ENCODE results near the gene FKTN. TPM values are rescaled to one million over a fixed set of nuclear protein-coding genes. Genes with fewer than 3 reads are reported as not detected.

The FKTN gene
- total and polyA plus RNA-seq, 7 experiments from 2014 or later = 1.2 to 15.5 (median 9.3) TPM

DNA sequence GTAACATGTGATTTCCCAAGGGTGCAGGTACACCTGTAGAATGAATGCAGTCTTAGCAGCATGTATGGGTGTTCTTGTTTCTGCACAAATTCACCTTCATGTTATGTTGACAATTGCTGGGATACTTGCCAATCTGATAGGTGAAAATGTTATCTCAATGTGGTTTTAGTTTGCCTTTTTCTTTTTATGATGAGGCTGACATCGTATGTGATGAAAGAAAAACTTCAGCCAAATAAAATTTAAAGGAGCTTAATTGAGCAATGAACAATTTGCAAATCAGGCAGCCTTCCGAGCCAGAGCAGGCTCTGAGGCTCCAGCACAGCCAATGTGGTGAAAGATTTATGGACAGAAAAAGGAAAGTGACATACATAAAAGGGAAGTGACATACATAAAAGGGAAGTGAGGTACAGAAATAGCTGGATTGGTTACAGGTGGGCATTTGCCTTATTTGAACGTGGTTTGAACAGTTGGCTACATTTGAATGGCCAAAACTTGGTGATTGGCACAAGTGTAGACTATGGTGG lies 114.8 kb downstream of the FKTN start:
- Mint-ChIP-seq H3K4me1 (peaks cover 0 to 6% (median 0%) of the 10 kb centered on the region in 7 donors), H3K9me3 (no peaks in the 10 kb centered on the region), H3K36me3 (no peaks in the 10 kb centered on the region), H3K27ac (no peak overlapping the region), H3K4me3 (no peak overlapping the region), H3K27me3 (peaks cover 1 to 10% (median 4%) of the 10 kb centered on the region in 5 donors)
- no peaks in the 10 kb centered on the region for H3K36me3 ChIP-seq (ENCODE audit: control insufficient read depth in 2 of 3, insufficient read depth in 3 of 3, low read length in 3 of 3)
- DNase-seq (no peak), ATAC-seq (no peak)
- no peaks in the 10 kb centered on the region for H3K27me3 ChIP-seq (ENCODE audit: control insufficient read depth in 2 of 2, insufficient read depth in 2 of 2, low read length in 2 of 2)
- intact Hi-C loops (cut with micrococcal nuclease) = loop anchor here in 1 of 2 donors (1.0 kb wide), 1 partner anchor 20 kb away; no protein-coding TSS in a partner anchor
- H3K4me3 ChIP-seq (ENCODE audit: low read length) = no peak overlapping the region
- POLR2A ChIA-PET = no interaction called here
- CTCF ChIA-PET = no interaction called here
- H3K4me1 ChIP-seq (ENCODE audit: control insufficient read depth in 2 of 2, insufficient read depth in 2 of 2, low read length in 2 of 2) = no peaks in the 10 kb centered on the region
- no peaks in the 10 kb centered on the region for H3K9me3 ChIP-seq (ENCODE audit: control insufficient read depth in 2 of 3, low read length in 3 of 3)
- no peak overlapping the region for H3K27ac ChIP-seq (ENCODE audit: low read depth, low read length)

DNA sequence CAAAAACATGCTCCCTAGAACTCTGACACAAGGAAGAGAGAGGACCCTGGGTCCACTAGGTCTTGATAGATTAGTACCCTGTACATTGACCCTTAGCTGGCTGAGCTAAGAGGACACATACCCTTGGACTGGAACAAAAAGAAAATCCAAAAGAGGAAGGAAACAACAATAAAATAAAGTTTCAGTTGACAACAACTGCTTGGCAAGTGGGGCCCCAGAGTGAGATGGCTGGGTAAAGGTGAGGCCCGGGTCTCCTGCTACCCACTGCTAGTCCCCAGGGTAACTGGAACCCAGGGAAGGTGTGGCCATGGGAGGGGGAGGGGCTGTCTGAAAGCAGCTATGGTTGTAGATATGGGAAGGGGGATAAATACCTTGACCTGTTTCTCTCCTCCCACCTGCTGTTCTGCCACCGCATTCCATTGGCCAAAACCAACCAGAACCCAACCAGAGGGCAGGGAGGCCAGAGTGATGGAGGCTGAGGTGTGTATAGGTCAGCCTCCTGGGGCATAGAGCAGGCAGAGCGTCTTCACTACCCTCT lies 116.0 kb downstream of the FKTN start:
- H3K9me3 Mint-ChIP-seq = no peaks in the 10 kb centered on the region
- Histone ChIP-seq H3K27ac (ENCODE audit: low read depth, low read length) (no peak overlapping the region), H3K27me3 (ENCODE audit: control insufficient read depth in 2 of 2, insufficient read depth in 2 of 2, low read length in 2 of 2) (no peaks in the 10 kb centered on the region), H3K9me3 (ENCODE audit: control insufficient read depth in 2 of 3, low read length in 3 of 3) (no peaks in the 10 kb centered on the region), H3K4me3 (ENCODE audit: low read length) (no peak overlapping the region), H3K36me3 (ENCODE audit: control insufficient read depth in 2 of 3, insufficient read depth in 3 of 3, low read length in 3 of 3) (no peaks in the 10 kb centered on the region), H3K4me1 (ENCODE audit: control insufficient read depth in 2 of 2, insufficient read depth in 2 of 2, low read length in 2 of 2) (no peaks in the 10 kb centered on the region)
- H3K27ac Mint-ChIP-seq = no peak overlapping the region
- DNase-seq (no peak), ATAC-seq (no peak)
- ChIA-PET CTCF (no interaction called here), POLR2A (no interaction called here)
- no peak overlapping the region for H3K4me3 Mint-ChIP-seq
- intact Hi-C loops (cut with micrococcal nuclease) = loop anchor here in 1 of 2 donors (1.0 kb wide), 1 partner anchor 18 kb away; no protein-coding TSS in a partner anchor
- no peaks in the 10 kb centered on the region for H3K36me3 Mint-ChIP-seq
- H3K27me3 Mint-ChIP-seq = peaks cover 0 to 10% (median 5%) of the 10 kb centered on the region in 5 donors
- peaks cover 0 to 6% (median 0%) of the 10 kb centered on the region in 7 donors for H3K4me1 Mint-ChIP-seq

GRCh38 chr9:105676351-105676923 lies 118.5 kb downstream of the FKTN start:
- ChIA-PET CTCF (no interaction called here), POLR2A (no interaction called here)
- intact Hi-C loops (cut with micrococcal nuclease) = no loop called here
- H3K4me1 ChIP-seq (ENCODE audit: control insufficient read depth in 2 of 2, insufficient read depth in 2 of 2, low read length in 2 of 2) = no peaks in the 10 kb centered on the region
- H3K36me3 Mint-ChIP-seq = no peaks in the 10 kb centered on the region
- no peak overlapping the region for H3K27ac Mint-ChIP-seq
- ATAC-seq (no peak), DNase-seq (no peak)
- H3K9me3 Mint-ChIP-seq = no peaks in the 10 kb centered on the region
- no peaks in the 10 kb centered on the region for H3K36me3 ChIP-seq (ENCODE audit: control insufficient read depth in 2 of 3, insufficient read depth in 3 of 3, low read length in 3 of 3)
- H3K4me1 Mint-ChIP-seq = peaks cover 0 to 6% (median 0%) of the 10 kb centered on the region in 7 donors
- H3K27me3 Mint-ChIP-seq = peaks cover 0 to 3% (median 0%) of the 10 kb centered on the region in 5 donors
- H3K27me3 ChIP-seq (ENCODE audit: control insufficient read depth in 2 of 2, insufficient read depth in 2 of 2, low read length in 2 of 2) = no peaks in the 10 kb centered on the region
- no peak overlapping the region for H3K4me3 ChIP-seq (ENCODE audit: low read length)
- no peak overlapping the region for H3K4me3 Mint-ChIP-seq
- H3K27ac ChIP-seq (ENCODE audit: low read depth, low read length) = no peak overlapping the region
- H3K9me3 ChIP-seq (ENCODE audit: control insufficient read depth in 2 of 3, low read length in 3 of 3) = no peaks in the 10 kb centered on the region

GRCh38 chr9:105678163-105678562 lies 120.2 kb downstream of the FKTN start:
- ChIA-PET POLR2A (no interaction called here), CTCF (no interaction called here)
- no peak overlapping the region for H3K27ac ChIP-seq (ENCODE audit: low read depth, low read length)
- Mint-ChIP-seq H3K36me3 (no peaks in the 10 kb centered on the region), H3K27ac (no peak overlapping the region), H3K9me3 (no peaks in the 10 kb centered on the region), H3K4me3 (no peak overlapping the region), H3K4me1 (no peaks in the 10 kb centered on the region), H3K27me3 (peaks cover 0 to 3% (median 0%) of the 10 kb centered on the region in 5 donors)
- DNase-seq (no peak), ATAC-seq (no peak)
- no peaks in the 10 kb centered on the region for H3K9me3 ChIP-seq (ENCODE audit: control insufficient read depth in 2 of 3, low read length in 3 of 3)
- intact Hi-C loops (cut with micrococcal nuclease) = no loop called here
- H3K27me3 ChIP-seq (ENCODE audit: control insufficient read depth in 2 of 2, insufficient read depth in 2 of 2, low read length in 2 of 2) = no peaks in the 10 kb centered on the region
- H3K4me1 ChIP-seq (ENCODE audit: control insufficient read depth in 2 of 2, insufficient read depth in 2 of 2, low read length in 2 of 2) = no peaks in the 10 kb centered on the region
- H3K36me3 ChIP-seq (ENCODE audit: control insufficient read depth in 2 of 3, insufficient read depth in 3 of 3, low read length in 3 of 3) = no peaks in the 10 kb centered on the region
- no peak overlapping the region for H3K4me3 ChIP-seq (ENCODE audit: low read length)

- intact Hi-C loops (cut with micrococcal nuclease) = no loop called here
- no peak overlapping the region for H3K4me3 ChIP-seq (ENCODE audit: low read length)
- no peaks in the 10 kb centered on the region for H3K9me3 ChIP-seq (ENCODE audit: control insufficient read depth in 2 of 3, low read length in 3 of 3)
- Mint-ChIP-seq H3K4me3 (no peak overlapping the region), H3K4me1 (no peaks in the 10 kb centered on the region), H3K27me3 (peaks cover 0 to 3% (median 0%) of the 10 kb centered on the region in 5 donors), H3K27ac (no peak overlapping the region), H3K36me3 (no peaks in the 10 kb centered on the region), H3K9me3 (no peaks in the 10 kb centered on the region)
- ChIA-PET CTCF (no interaction called here), POLR2A (no interaction called here)
- DNase-seq (no peak), ATAC-seq (no peak)
- H3K36me3 ChIP-seq (ENCODE audit: control insufficient read depth in 2 of 3, insufficient read depth in 3 of 3, low read length in 3 of 3) = no peaks in the 10 kb centered on the region
- no peaks in the 10 kb centered on the region for H3K4me1 ChIP-seq (ENCODE audit: control insufficient read depth in 2 of 2, insufficient read depth in 2 of 2, low read length in 2 of 2)
- H3K27me3 ChIP-seq (ENCODE audit: control insufficient read depth in 2 of 2, insufficient read depth in 2 of 2, low read length in 2 of 2) = no peaks in the 10 kb centered on the region
- no peak overlapping the region for H3K27ac ChIP-seq (ENCODE audit: low read depth, low read length)
Measured at GRCh38 chr9:105678781-105679180, 120.8 kb downstream of the FKTN start.

- no peaks in the 10 kb centered on the region for H3K9me3 Mint-ChIP-seq
- H3K27ac Mint-ChIP-seq = no peak overlapping the region
- ATAC-seq (no peak), DNase-seq (no peak)
- intact Hi-C loops (cut with micrococcal nuclease) = no loop called here
- no peaks in the 10 kb centered on the region for H3K36me3 Mint-ChIP-seq
- ChIA-PET POLR2A (no interaction called here), CTCF (no interaction called here)
- Histone ChIP-seq H3K4me1 (ENCODE audit: control insufficient read depth in 2 of 2, insufficient read depth in 2 of 2, low read length in 2 of 2) (no peaks in the 10 kb centered on the region), H3K9me3 (ENCODE audit: control insufficient read depth in 2 of 3, low read length in 3 of 3) (no peaks in the 10 kb centered on the region), H3K27me3 (ENCODE audit: control insufficient read depth in 2 of 2, insufficient read depth in 2 of 2, low read length in 2 of 2) (no peaks in the 10 kb centered on the region), H3K4me3 (ENCODE audit: low read length) (no peak overlapping the region), H3K36me3 (ENCODE audit: control insufficient read depth in 2 of 3, insufficient read depth in 3 of 3, low read length in 3 of 3) (no peaks in the 10 kb centered on the region), H3K27ac (ENCODE audit: low read depth, low read length) (no peak overlapping the region)
- peaks cover 0 to 3% (median 0%) of the 10 kb centered on the region in 5 donors for H3K27me3 Mint-ChIP-seq
- H3K4me1 Mint-ChIP-seq = no peaks in the 10 kb centered on the region
- H3K4me3 Mint-ChIP-seq = no peak overlapping the region
Measured at GRCh38 chr9:105679257-105680022, 121.5 kb downstream of the FKTN start.

All from naive thymus-derived CD4-positive, alpha-beta T cell (primary cell).